Endothelial cell of umbilical vein (primary cell): ENCODE results near the gene SCGB1D1. TPM values are rescaled to one million over a fixed set of nuclear protein-coding genes. Genes with fewer than 3 reads are reported as not detected.

Experiments
- BruUV-seq: library from RNA; stranded (reverse); fragments of 400-500 nt; replicated peaks from 2 replicates; lab custom pipeline; 2021; lab: Mats Ljungman, UMichigan
- CTCF ChIA-PET: fragments of 300-600, 350-600 bp; sonication (Branson Sonifier 250); formaldehyde crosslinking; loops from one replicate; lab custom pipeline; 2021; ENCODE audit warnings: antibody characterized with exemption, inconsistent platforms; lab: Charles Lee
- POLR2A ChIA-PET: fragments of 300-600, 350-600 bp; sonication (Branson Sonifier 250); formaldehyde crosslinking; loops from one replicate; lab custom pipeline; 2021; ENCODE audit warnings: antibody characterized with exemption, inconsistent platforms; lab: Charles Lee
- DNase-seq: peaks from one replicate; pipeline ENCODE4 v3.0.0-alpha.2; 2011; ENCODE audit warnings: low read depth, low spot score
- FAIRE-seq: peaks from 2 replicates; lab custom pipeline; 2011; peaks lifted over from hg19 to GRCh38; lab: Jason Lieb, UNC
- H2AFZ ChIP-seq: 2 replicates; pipeline ENCODE4 v1.6.0; 2012; ENCODE audit warnings: low read depth, low read length, control low read depth, inconsistent platforms
- H3K27ac ChIP-seq: 2 replicates; pipeline ENCODE4 v1.5.1; 2011; ENCODE audit warnings: low read depth, mild to moderate bottlenecking, control low read depth, low read length, moderate library complexity; ENCODE audit not compliant: insufficient read depth
- H3K27me3 ChIP-seq, 2 experiments: 2 replicates each; pipeline versions ENCODE4 v1.6.0 to v1.6.1; 2011; ENCODE audit warnings: low read length in 2 of 2, mixed read lengths in 1 of 2; ENCODE audit not compliant: control insufficient read depth in 2 of 2, insufficient read depth in 2 of 2
- H3K36me3 ChIP-seq, 2 experiments: 2 replicates in 1 of 2; 3 replicates in 1 of 2; pipeline ENCODE4 v1.5.1; 2011; ENCODE audit warnings: low read length in 2 of 2, mild to moderate bottlenecking in 1 of 2, moderate library complexity in 1 of 2; ENCODE audit not compliant: control insufficient read depth in 2 of 2, insufficient read depth in 2 of 2; ENCODE audit errors: extremely low read depth in 1 of 2
- H3K4me1 ChIP-seq: 3 replicates; pipeline ENCODE4 v1.5.1; 2011; ENCODE audit warnings: mild to moderate bottlenecking, low read length; ENCODE audit not compliant: control insufficient read depth, insufficient read depth; ENCODE audit errors: extremely low read depth
- H3K4me2 ChIP-seq: 2 replicates; pipeline ENCODE4 v1.6.1; 2011; ENCODE audit warnings: low read length, control low read depth, mixed read lengths; ENCODE audit not compliant: insufficient read depth
- H3K4me3 ChIP-seq, 3 experiments: fragments of 200-600 bp in 1 of 3; sonication (generic), shearing (Covaris generic) in 1 of 3; replicated peaks in 1 of 3; 2 replicates each; pipeline ENCODE4 v1.5.1; 2011 to 2016; ENCODE audit warnings: control low read depth in 3 of 3, low read length in 3 of 3, mild to moderate bottlenecking in 2 of 3, inconsistent platforms in 1 of 3, low read depth in 1 of 3, moderate library complexity in 1 of 3; ENCODE audit not compliant: insufficient read depth in 1 of 3
- H3K79me2 ChIP-seq: 2 replicates; pipeline ENCODE4 v1.6.0; 2012; ENCODE audit warnings: low read length, inconsistent platforms; ENCODE audit not compliant: control insufficient read depth, insufficient read depth
- H3K9ac ChIP-seq: replicated peaks from 2 replicates; pipeline ENCODE3; 2011; ENCODE audit warnings: low read length, control low read depth; ENCODE audit not compliant: insufficient read depth; ENCODE audit errors: extremely low read depth
- H3K9me1 ChIP-seq: replicated peaks from 3 replicates; pipeline ENCODE4 v1.6.0; 2011; ENCODE audit warnings: mild to moderate bottlenecking, low read length; ENCODE audit not compliant: control insufficient read depth, insufficient read depth; ENCODE audit errors: extremely low read depth
- H3K9me3 ChIP-seq: replicated peaks from 2 replicates; pipeline ENCODE4 v1.5.1; 2012; ENCODE audit warnings: low read length, inconsistent platforms; ENCODE audit not compliant: control insufficient read depth, insufficient read depth
- H4K20me1 ChIP-seq: replicated peaks from 2 replicates; pipeline ENCODE3; 2011; ENCODE audit warnings: mild to moderate bottlenecking, low read length; ENCODE audit not compliant: control insufficient read depth, insufficient read depth; ENCODE audit errors: extremely low read depth
- EZH2 ChIP-seq: IDR thresholded peaks from 2 replicates; pipeline ENCODE4 v1.6.1; 2012; ENCODE audit warnings: borderline replicate concordance, low read depth, mild to moderate bottlenecking, moderate library complexity, low read length, inconsistent platforms; ENCODE audit not compliant: severe bottlenecking
- FOS ChIP-seq: IDR thresholded peaks from 2 replicates; pipeline ENCODE4 v1.6.1; 2011; ENCODE audit warnings: mild to moderate bottlenecking, low read length, moderate library complexity, borderline replicate concordance; ENCODE audit not compliant: insufficient read depth
- GATA2 ChIP-seq: IDR thresholded peaks from 2 replicates; pipeline ENCODE4 v1.7.0; 2011; ENCODE audit warnings: low read depth, mild to moderate bottlenecking, moderate library complexity, mixed read lengths, low read length; ENCODE audit not compliant: insufficient read length, insufficient read depth
- JUN ChIP-seq: IDR thresholded peaks from 2 replicates; pipeline ENCODE4 v1.6.1; 2011; ENCODE audit warnings: borderline replicate concordance, low read depth; ENCODE audit not compliant: insufficient read length, insufficient read depth
- MYC ChIP-seq: IDR thresholded peaks from one replicate; pipeline ENCODE4 v1.6.1; 2011; ENCODE audit warnings: mild to moderate bottlenecking, low read depth, low read length
- POLR2A ChIP-seq: IDR thresholded peaks from 2 replicates; pipeline ENCODE4 v1.6.1; 2012; ENCODE audit warnings: low read depth, mild to moderate bottlenecking, control low read depth, low read length
- POLR2AphosphoS5 ChIP-seq: IDR thresholded peaks from 2 replicates; pipeline ENCODE4 v1.6.1; 2012; ENCODE audit warnings: low read depth, mild to moderate bottlenecking, control low read depth, low read length, moderate library complexity; ENCODE audit not compliant: insufficient read depth
- dilution Hi-C: fragments of 300-500 bp; cut with MboI; formaldehyde crosslinking; loops from one replicate; pipeline ENCODE4 v1.15.0; 2019; ENCODE audit warnings: low sequenced_read_pairs; ENCODE audit not compliant: extremely low pct_ligation_motif_present
- intact Hi-C: fragments of 100-400 bp; cut with micrococcal nuclease; formaldehyde crosslinking; loops from one replicate; pipeline ENCODE4 v1.10.0; 2022
- polyA plus RNA-seq, 4 experiments: library from polyadenylated mRNA; depleted of rRNA in 3 of 4; stranded (reverse) in 3 of 4; unstranded in 1 of 4; fragments of >200 nt; gene quantifications; 2 replicates each; pipeline versions ENCODE4 v1.2.1 to v1.2.3, GENCODE V29; 2011 to 2012; ENCODE audit warnings: missing spikeins in 1 of 4
- total RNA-seq: library from RNA; stranded (reverse); gene quantifications from 2 replicates; pipeline ENCODE4 v1.2.3, GENCODE V29; 2021
- TF ChIP-seq, protein P1 (sequence below): IDR thresholded peaks from 2 replicates; pipeline ENCODE4 v1.6.1; 2011; ENCODE audit not compliant: insufficient read depth, insufficient read length
- TF ChIP-seq, protein P2 (sequence below), 2 donors: IDR thresholded peaks; 1 replicate in 1 of 2; 2 replicates in 1 of 2; pipeline ENCODE4 v1.5.1; 2011; ENCODE audit warnings: low read length in 2 of 2, mild to moderate bottlenecking in 2 of 2, moderate library complexity in 2 of 2, control low read depth in 1 of 2, inconsistent platforms in 1 of 2, low read depth in 1 of 2; ENCODE audit not compliant: insufficient read depth in 1 of 2; ENCODE audit errors: extremely low read depth in 1 of 2

SCGB1D1 gene
- total and polyA plus RNA-seq, 2 donors (not counting 3 experiments of a cell fraction or from before 2014, with no cell fraction given): not detected

- ChIA-PET CTCF (interaction anchor here (1.0 kb wide), 1 partner anchor 245 kb away, joined by 3 read pairs; no protein-coding TSS in a partner anchor), POLR2A (no interaction called here)
- H3K4me1 ChIP-seq: peaks cover 22% of the 10 kb centered on the region
- no peak overlapping the region for H3K27ac ChIP-seq
- TF ChIP-seq FOS: no peak
- TF ChIP-seq MYC: no peak
- TF ChIP-seq, protein P1, sequence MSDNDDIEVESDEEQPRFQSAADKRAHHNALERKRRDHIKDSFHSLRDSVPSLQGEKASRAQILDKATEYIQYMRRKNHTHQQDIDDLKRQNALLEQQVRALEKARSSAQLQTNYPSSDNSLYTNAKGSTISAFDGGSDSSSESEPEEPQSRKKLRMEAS: no peak
- TF ChIP-seq EZH2: no peak
- no peak for TF ChIP-seq POLR2A
- TF ChIP-seq POLR2AphosphoS5: no peak
- TF ChIP-seq, protein P2, sequence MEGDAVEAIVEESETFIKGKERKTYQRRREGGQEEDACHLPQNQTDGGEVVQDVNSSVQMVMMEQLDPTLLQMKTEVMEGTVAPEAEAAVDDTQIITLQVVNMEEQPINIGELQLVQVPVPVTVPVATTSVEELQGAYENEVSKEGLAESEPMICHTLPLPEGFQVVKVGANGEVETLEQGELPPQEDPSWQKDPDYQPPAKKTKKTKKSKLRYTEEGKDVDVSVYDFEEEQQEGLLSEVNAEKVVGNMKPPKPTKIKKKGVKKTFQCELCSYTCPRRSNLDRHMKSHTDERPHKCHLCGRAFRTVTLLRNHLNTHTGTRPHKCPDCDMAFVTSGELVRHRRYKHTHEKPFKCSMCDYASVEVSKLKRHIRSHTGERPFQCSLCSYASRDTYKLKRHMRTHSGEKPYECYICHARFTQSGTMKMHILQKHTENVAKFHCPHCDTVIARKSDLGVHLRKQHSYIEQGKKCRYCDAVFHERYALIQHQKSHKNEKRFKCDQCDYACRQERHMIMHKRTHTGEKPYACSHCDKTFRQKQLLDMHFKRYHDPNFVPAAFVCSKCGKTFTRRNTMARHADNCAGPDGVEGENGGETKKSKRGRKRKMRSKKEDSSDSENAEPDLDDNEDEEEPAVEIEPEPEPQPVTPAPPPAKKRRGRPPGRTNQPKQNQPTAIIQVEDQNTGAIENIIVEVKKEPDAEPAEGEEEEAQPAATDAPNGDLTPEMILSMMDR (IDR thresholded peaks at IDR 0.05; ENCODE audit: extremely low read depth in 1 of 2, insufficient read depth in 1 of 2, low read depth in 1 of 2, low read length in 2 of 2): no peak
- no peak for TF ChIP-seq JUN
- TF ChIP-seq GATA2: no peak
- H3K9me3 ChIP-seq: no peaks in the 10 kb centered on the region
- H3K27me3 ChIP-seq: no peaks in the 10 kb centered on the region
- H2AFZ ChIP-seq: no peak overlapping the region
- no peak for DNase-seq
- H3K9ac ChIP-seq: no peak overlapping the region
- H3K4me2 ChIP-seq: no peak overlapping the region
- no peak overlapping the region for H3K4me3 ChIP-seq
- dilution Hi-C loops (no loop called here), intact Hi-C loops (no loop called here)
- no peaks in the 10 kb centered on the region for H3K9me1 ChIP-seq
- no TSS peak for BruUV-seq
- FAIRE-seq: no peak
- no peaks in the 10 kb centered on the region for H4K20me1 ChIP-seq
- no peaks in the 10 kb centered on the region for H3K79me2 ChIP-seq
- H3K36me3 ChIP-seq: peaks cover 16 to 33% of the 10 kb centered on the region in 2 experiments
Measured at GRCh38 chr11:62149986-62150886, 39.8 kb upstream of the SCGB1D1 start.
